Stimulated activated CD4-positive, alpha-beta T cell treated with anti-CD3 and anti-CD28 coated beads, TNF-alpha, amount 100 ng/mL, for 4 hours (primary cell): ENCODE measurements around the gene ZNF652.
"Not testable (repeated sequence)": the region's sequence is repeated elsewhere in the genome, so short reads cannot be mapped to it uniquely, and the experiment has no call there.

ENCODE experiments used
- DNase-seq, 3 experiments: peaks; one replicate each; pipeline ENCODE4 v3.0.0-alpha.2; 2020; ENCODE audit warnings: low read depth in 3 of 3

The ZNF652 gene

DNA sequence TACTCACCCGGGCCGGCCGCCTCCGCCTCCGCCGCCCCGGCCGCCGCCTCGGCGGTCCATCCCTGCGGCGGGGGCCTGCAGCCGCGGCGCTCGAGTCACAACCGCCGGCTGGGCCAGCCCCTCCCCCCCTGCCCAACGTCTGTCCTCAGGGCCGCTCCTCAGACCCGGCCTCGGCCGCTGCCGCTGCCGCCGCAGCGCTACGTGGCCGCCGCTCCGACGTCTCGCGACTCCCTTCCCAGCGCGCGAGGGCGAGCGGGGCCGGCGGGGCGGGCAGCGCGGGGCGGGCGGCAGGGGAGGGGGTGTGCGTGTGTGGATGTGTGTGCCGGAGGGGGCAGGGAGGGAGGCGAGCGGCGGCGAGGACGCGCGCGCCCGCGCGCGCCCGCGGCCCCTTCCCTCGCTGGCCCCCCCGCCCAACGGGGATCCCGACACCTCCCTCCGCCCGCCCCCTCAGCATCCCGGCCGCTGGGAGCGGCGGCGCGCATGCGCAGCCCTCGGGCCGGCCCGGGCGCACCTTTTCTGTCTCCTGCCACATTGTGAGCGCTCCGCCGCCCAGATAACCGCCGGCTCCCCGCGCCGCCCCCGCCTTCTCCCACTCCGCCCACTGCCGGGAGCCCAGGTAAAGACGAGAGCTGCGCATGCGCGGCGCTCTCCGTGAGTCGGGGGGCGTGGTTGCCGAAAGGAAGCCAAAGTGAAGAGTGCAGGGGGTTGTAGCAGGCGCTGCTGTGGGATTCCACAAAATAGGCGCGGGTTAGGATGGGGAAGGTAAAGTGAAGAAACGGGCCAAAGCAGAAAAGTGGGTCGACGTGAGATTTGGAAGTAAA lies at the start of gene ZNF652:
TSS of gene ZNF652 (minus strand) at position 349 of the 821 bp plus-strand sequence. CDS start 44,525 bp downstream, outside the sequence.
- DNase-seq, result peak; percentile 75 to 93 (median 90)

DNA sequence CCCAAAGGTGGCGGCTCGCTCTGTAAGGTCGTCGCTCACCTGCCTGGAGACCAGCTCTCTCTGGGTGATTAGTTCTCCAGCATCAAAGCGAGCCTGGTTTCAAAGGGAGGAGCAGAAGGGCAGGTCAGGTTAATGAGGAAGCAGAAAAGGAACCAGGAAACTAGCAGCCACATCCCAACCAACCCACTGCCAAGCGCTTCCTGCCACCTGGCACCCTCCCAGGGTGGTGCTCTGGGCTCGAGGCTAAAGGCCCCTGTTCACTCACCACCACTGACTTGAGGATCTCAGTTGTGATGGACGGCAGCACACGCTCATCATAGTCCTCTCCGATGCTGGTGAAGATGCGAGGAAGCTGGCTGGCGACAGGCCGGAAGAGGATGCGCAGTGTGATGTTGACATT lies 47.0 kb upstream of the ZNF652 start:
- no peak for DNase-seq

DNA sequence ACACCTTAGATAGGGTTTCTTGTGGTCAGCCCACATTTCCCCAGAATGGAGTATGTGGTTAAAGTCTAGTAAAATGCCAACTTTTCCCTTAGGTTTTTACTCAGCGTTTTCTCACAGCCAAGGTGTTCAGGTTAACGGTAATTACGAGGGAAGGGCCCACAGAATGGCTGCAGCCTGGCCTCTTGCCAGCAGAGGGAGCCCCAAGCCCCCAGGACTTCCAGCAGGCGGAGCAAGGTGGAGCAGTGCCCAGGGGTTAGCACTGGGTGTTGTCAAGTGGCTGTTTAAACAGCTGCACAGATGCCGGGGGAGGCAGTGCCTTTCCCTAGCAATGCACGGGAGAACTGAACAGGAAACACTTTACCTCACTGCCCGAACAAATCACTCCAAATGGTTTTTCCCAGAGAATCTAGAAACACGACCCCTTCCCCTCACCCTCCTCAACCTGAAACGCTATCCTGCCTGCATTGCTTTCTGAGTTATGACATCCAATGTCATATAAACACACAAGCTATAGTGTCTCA lies 46.0 kb upstream of the ZNF652 start:
- DNase-seq, result peak; percentile 65 to 69 (median 68)

GRCh38 chr17:49407086-49407485 lies 45.0 kb upstream of the ZNF652 start:
- no peak for DNase-seq

- DNase-seq, result no peak
Observed at GRCh38 chr17:49406421-49407061, 44.5 kb upstream of the ZNF652 start.

DNA sequence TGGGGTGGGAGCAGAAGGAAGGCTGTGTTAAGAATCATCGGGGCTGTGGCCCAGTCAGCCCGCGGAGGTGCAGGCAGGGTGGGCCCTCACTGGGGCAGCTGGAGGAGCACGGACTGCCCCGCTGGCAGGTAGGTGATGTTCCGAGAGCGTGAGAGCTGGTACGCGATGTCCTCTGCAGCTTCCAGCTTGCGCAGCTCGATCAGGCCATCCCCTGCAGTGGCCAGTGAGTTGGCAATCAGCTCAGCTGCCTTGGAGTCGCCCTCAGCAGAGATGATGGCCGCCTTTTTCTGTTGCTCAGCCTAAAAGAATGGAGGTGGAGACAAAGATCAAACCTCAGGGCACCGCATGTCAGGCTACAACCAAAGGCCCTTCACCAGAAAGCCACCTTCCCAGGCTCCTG lies 42.9 kb upstream of the ZNF652 start:
- no peak for DNase-seq

- no peak for DNase-seq
Observed at GRCh38 chr17:49404361-49404760, 42.3 kb upstream of the ZNF652 start.

DNA sequence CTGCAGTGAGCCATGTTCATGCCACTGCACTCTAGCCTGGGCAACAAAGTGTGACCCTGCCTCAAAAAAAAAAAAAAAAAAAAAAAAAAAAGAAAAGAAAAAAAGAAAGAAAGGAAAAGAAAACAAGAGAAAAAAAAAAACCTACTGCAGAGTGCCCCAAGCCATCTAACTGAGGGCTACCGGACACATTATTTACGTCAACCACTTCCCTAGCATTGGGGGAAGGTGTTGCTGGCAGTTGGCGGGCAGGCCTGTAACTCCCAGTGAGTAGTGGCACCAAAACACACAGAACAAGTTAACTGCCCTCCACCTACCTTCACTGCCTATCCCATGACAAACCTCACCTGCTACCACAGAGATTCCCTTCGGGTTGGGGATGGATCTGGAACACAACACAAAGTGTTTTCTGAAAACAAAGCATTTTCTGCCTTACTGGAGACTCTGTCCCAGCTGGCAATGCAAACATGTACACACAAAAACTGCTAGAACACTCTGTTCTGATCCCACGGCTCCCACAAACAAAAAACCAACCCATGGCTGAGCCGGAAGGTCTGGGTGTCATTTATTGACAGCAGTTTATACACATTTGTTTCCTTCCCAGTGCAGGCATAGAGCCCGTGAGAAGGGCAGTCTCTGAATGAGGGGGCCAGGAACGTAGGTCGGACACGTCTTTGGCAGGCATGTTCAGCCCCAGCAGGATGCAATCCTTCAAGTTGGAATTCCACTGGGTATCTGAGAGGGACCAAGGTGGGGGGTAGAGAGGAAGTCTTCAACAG lies 41.7 kb upstream of the ZNF652 start:
- DNase-seq, result no peak

DNA sequence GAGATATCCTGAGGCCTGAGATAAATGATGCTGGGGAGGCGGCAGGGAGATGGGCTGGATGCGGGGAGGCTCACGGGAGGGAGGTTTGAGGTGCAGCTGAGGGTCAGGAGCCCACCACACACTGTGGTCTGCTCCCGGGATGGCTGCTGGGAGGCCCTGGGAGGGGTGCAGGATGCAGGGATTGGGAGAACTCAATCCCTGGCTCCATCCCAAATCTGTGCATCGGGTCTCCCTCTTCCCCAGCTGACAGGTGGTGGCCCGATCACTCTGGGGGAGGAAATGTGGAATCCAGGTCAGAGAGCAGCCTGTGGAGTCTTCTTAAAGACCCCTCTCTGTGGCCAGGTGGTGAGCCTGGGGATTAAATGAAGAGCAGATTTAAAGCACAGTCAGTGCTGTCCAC lies 40.7 kb upstream of the ZNF652 start:
- DNase-seq, result no peak

GRCh38 chr17:49401971-49402611 lies 40.0 kb upstream of the ZNF652 start:
- DNase-seq, result no peak

DNA sequence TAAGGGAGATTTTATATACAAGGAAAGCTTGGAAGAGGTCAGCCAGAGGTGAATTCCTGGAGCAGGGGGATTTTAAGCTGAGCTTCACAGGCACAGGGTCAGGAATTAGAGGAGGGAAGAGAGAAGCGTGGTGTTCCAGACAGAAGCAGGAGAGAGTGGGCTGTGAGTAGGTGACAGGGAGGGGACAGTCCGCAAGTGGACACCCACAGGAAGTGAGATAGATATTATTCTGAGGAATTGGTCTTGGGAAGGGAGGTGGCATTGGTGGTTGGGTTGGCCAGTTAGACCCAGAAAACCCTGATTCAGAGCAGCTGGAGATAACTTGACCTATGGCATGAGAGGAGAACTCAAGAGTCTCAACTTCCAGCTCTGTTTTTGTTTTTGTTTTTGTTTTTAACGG lies 37.9 kb upstream of the ZNF652 start:
- DNase-seq, result no peak

- no peak for DNase-seq
Observed at GRCh38 chr17:49397586-49397985, 35.5 kb upstream of the ZNF652 start.

DNA sequence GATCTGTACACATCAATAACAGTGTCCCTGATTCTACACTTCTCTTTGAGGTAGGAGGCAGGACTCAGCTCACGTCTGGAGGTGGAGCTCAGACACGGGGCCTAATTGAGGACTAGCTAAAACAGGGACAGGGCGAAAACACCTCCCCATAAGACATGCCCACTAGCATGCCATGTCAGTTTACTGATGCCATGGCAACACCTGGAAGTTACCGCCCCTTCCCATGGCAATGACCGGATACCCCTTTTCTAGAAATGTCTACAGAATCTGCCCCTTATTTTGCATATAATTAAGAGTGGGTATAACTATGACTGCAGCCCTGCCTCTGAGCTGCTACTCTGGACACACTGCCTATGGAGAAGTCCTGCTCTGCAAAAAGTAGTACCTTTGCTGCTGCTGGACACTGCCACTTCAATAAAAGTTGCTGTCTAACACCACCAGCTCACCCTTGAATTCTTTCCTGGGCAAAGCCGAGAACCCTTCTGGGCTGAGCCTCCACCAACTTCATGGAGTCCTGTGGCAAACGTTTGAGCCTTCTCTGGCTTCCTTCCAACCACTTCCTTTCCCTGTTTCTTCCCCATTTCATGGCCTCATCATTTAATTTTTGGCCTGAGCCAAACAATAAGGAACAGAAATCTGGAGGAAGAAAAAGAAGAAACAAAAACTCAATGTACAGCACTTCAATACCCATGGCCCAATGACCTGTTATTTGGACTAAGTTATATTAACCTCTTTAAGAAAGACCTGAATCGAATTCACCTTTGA lies 31.6 kb upstream of the ZNF652 start:
- no peak for DNase-seq

- no peak for DNase-seq
Observed at GRCh38 chr17:49390548-49391324, 28.7 kb upstream of the ZNF652 start.

- not testable (repeated sequence) for DNase-seq
Observed at GRCh38 chr17:49389514-49390347, 27.7 kb upstream of the ZNF652 start.

GRCh38 chr17:49388692-49389513 lies 26.9 kb upstream of the ZNF652 start:
- no peak for DNase-seq

DNA sequence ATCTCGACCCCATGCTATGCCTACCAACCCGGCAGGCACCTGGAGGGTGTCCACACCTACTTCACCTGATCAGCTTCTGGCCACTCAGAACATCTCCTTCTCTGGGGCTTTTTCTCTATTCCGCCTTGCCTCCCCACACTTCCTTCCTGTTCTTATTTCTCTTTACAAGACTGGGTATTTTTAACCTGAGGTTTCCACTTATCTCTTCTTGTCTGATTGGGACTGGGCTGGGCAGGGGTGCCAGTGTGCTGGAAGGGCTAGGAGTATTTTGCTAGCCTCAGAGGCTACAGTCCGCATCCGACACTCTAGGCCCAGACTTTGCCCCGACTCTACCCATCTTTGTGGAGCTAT lies 26.2 kb upstream of the ZNF652 start:
- peak in 1 of 3 experiments; percentile 9 for DNase-seq

DNA sequence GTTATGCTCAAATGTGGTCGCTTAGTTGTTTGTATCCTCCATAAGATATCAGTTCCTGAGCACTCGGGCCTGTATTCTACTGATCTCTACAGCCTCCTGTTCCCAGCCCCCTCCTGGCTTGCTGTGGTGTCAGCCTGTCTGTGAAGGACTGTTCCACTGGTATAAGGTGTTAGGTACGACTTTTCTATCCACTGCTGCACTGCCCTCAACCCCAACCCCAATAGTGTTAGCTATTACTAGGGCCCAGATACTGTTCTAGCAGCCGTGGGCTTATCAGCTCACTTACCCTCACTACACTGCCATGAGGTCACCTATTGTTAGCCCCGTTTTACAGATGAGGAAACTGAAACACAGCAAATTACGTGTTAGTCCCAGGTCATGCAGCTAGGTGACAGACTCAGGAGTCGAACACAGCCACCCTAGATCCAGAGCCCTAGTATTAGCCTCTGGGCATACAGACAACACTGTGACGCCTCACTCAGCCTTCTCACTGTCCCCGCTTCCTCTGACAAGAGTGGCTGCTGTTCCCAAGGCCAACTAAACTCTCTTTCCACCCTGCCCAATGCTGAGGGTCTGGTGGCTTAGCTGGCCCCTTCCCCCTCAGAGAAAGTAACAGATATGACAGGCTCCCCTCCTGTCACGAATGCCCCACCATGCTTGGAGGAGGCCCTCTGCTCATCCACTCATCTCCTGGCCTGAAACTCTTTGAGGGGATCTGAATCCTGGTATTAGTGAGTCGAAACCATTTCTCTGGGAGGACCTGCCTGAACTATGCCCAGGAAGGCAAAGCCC lies 25.6 kb upstream of the ZNF652 start:
- DNase-seq, result no peak
